NCI-H226 (cell line): ENCODE data around the gene ATP2C1.
"Not testable (repeated sequence)": the region's sequence is repeated elsewhere in the genome, so short reads cannot be mapped to it uniquely, and the experiment has no call there.

Source experiments
- DNase-seq: peaks from one replicate; pipeline ENCODE4 v3.0.0-alpha.2; 2015

The ATP2C1 gene

GRCh38 chr3:130991126-130991525 lies 97.2 kb downstream of the ATP2C1 start:
- DNase-seq, result no peak

GRCh38 chr3:130992344-130992743 lies 98.5 kb downstream of the ATP2C1 start:
- DNase-seq, result no peak

- no peak for DNase-seq
These were observed 103.4 kb downstream of the ATP2C1 start for GRCh38 chr3:130997289-130997688.

GRCh38 chr3:131001071-131001470 lies 107.2 kb downstream of the ATP2C1 start:
- DNase-seq, result no peak

- no peak for DNase-seq
These were observed 110.7 kb downstream of the ATP2C1 start for GRCh38 chr3:131004603-131005002.

GRCh38 chr3:131007256-131007655 lies 113.4 kb downstream of the ATP2C1 start:
- DNase-seq, result no peak

GRCh38 chr3:131007782-131008181 lies 113.9 kb downstream of the ATP2C1 start:
- DNase-seq, result no peak

- DNase-seq, result no peak
These were observed 114.4 kb downstream of the ATP2C1 start for GRCh38 chr3:131008326-131008725.

GRCh38 chr3:131009698-131010097 lies 115.8 kb downstream of the ATP2C1 start:
- no peak for DNase-seq

GRCh38 chr3:131018970-131019369 lies 125.1 kb downstream of the ATP2C1 start:
- DNase-seq, result no peak

- DNase-seq, result no peak
These were observed 126.3 kb downstream of the ATP2C1 start for GRCh38 chr3:131020122-131020693.

GRCh38 chr3:131025539-131025938 lies 131.7 kb downstream of the ATP2C1 start:
- no peak for DNase-seq

GRCh38 chr3:131026321-131027151 lies 132.7 kb downstream of the ATP2C1 start, which contains the start of the genes ASTE1 and NEK11:
Gene ASTE1, minus strand, starts transcription at chr3:131026825. Its CDS starts 1,519 bp downstream, at chr3:131025306.
Gene NEK11, plus strand, starts transcription at chr3:131026877. Its CDS starts 2,832 bp downstream, at chr3:131029709.
- DNase-seq, result peak; percentile 87

GRCh38 chr3:131028844-131029243 lies 135.0 kb downstream of the ATP2C1 start:
- DNase-seq, result no peak

GRCh38 chr3:131031660-131032059 lies 137.8 kb downstream of the ATP2C1 start:
- no peak for DNase-seq

- DNase-seq, result no peak
These were observed 139.7 kb downstream of the ATP2C1 start for GRCh38 chr3:131033480-131034080.

GRCh38 chr3:131036200-131036816 lies 142.4 kb downstream of the ATP2C1 start:
- peak; percentile 56 for DNase-seq

GRCh38 chr3:131036986-131037385 lies 143.1 kb downstream of the ATP2C1 start:
- DNase-seq, result no peak

- DNase-seq, result no peak
These were observed 144.4 kb downstream of the ATP2C1 start for GRCh38 chr3:131038326-131038725.

GRCh38 chr3:131042271-131042985 lies 148.5 kb downstream of the ATP2C1 start:
- not testable (repeated sequence) for DNase-seq

GRCh38 chr3:131047582-131047981 lies 153.7 kb downstream of the ATP2C1 start:
- DNase-seq, result no peak

- no peak for DNase-seq
These were observed 154.1 kb downstream of the ATP2C1 start for GRCh38 chr3:131048030-131048429.

GRCh38 chr3:131050001-131050400 lies 156.1 kb downstream of the ATP2C1 start:
- no peak for DNase-seq
